ENCODE results near the gene NOSTRIN. TPM values are rescaled to one million over a fixed set of nuclear protein-coding genes. Genes with fewer than 3 reads are reported as not detected.
A peak's percentile ranks its signal among the peaks of the same experiment; 100 is the strongest.

Gene NOSTRIN
- total RNA-seq, 1 experiment from 2014 or later, result 0.51 TPM

GRCh38 chr2:168770796-168771195 lies 31.6 kb upstream of the NOSTRIN start:
- Mint-ChIP-seq H3K36me3 (ENCODE audit: insufficient read depth, unreplicated experiment) (peaks cover 45% of the 10 kb centered on the region), H3K27me3 (ENCODE audit: insufficient read depth, unreplicated experiment) (no peaks in the 10 kb centered on the region), H3K4me1 (ENCODE audit: insufficient read depth, unreplicated experiment) (peaks cover 5% of the 10 kb centered on the region), H3K9me3 (ENCODE audit: unreplicated experiment) (no peaks in the 10 kb centered on the region), H3K4me3 (ENCODE audit: unreplicated experiment) (no peak overlapping the region), H3K27ac (ENCODE audit: low read depth, unreplicated experiment) (no peak overlapping the region)
- intact Hi-C loops (cut with micrococcal nuclease), result no loop called here
- ChIA-PET POLR2A (no interaction called here), CTCF (interaction anchor here (0.9 to 1.1 kb wide), 2 partner anchors 36 to 149 kb away, joined by 4 to 5 read pairs; no protein-coding TSS in a partner anchor)
- no peak for TF ChIP-seq CTCF (IDR thresholded peaks at IDR 0.05; ENCODE audit: unreplicated experiment)
- no peak for DNase-seq (ENCODE audit: unreplicated experiment)
- no TSS peak for BruUV-seq (replicated peaks)

- no peak for TF ChIP-seq CTCF (IDR thresholded peaks at IDR 0.05; ENCODE audit: unreplicated experiment)
- Mint-ChIP-seq H3K27ac (ENCODE audit: low read depth, unreplicated experiment) (no peak overlapping the region), H3K27me3 (ENCODE audit: insufficient read depth, unreplicated experiment) (no peaks in the 10 kb centered on the region), H3K9me3 (ENCODE audit: unreplicated experiment) (no peaks in the 10 kb centered on the region), H3K4me1 (ENCODE audit: insufficient read depth, unreplicated experiment) (no peaks in the 10 kb centered on the region), H3K4me3 (ENCODE audit: unreplicated experiment) (no peak overlapping the region), H3K36me3 (ENCODE audit: insufficient read depth, unreplicated experiment) (peaks cover 35% of the 10 kb centered on the region)
- CTCF ChIA-PET, result interaction anchor here (0.7 to 2.8 kb wide), 11 partner anchors 9 to 883 kb away, joined by 3 to 15 read pairs (median 4); no protein-coding TSS in a partner anchor
- intact Hi-C loops (cut with micrococcal nuclease), result loop anchor here (1.0 kb wide), 1 partner anchor 148 kb away; no protein-coding TSS in a partner anchor
- POLR2A ChIA-PET, result interaction anchor here (1.0 kb wide), 1 partner anchor 31 kb away, joined by 3 read pairs; no protein-coding TSS in a partner anchor
- BruUV-seq (replicated peaks), result no TSS peak
- no peak for DNase-seq (ENCODE audit: unreplicated experiment)
Measured at GRCh38 chr2:168772704-168773103, 29.7 kb upstream of the NOSTRIN start.

GRCh38 chr2:168773128-168773527 lies 29.3 kb upstream of the NOSTRIN start:
- ChIA-PET CTCF (interaction anchor here (0.6 to 2.8 kb wide), 11 partner anchors 9 to 882 kb away, joined by 3 to 15 read pairs (median 4); no protein-coding TSS in a partner anchor), POLR2A (no interaction called here)
- Mint-ChIP-seq H3K27me3 (ENCODE audit: insufficient read depth, unreplicated experiment) (no peaks in the 10 kb centered on the region), H3K4me1 (ENCODE audit: insufficient read depth, unreplicated experiment) (no peaks in the 10 kb centered on the region), H3K36me3 (ENCODE audit: insufficient read depth, unreplicated experiment) (peaks cover 31% of the 10 kb centered on the region), H3K4me3 (ENCODE audit: unreplicated experiment) (no peak overlapping the region), H3K27ac (ENCODE audit: low read depth, unreplicated experiment) (no peak overlapping the region), H3K9me3 (ENCODE audit: unreplicated experiment) (no peaks in the 10 kb centered on the region)
- BruUV-seq (replicated peaks), result no TSS peak
- intact Hi-C loops (cut with micrococcal nuclease), result loop anchor here (1.0 kb wide), 1 partner anchor 147 kb away; no protein-coding TSS in a partner anchor
- no peak for DNase-seq (ENCODE audit: unreplicated experiment)
- TF ChIP-seq CTCF (IDR thresholded peaks at IDR 0.05; ENCODE audit: unreplicated experiment), result no peak

- intact Hi-C loops (cut with micrococcal nuclease), result loop anchor here (1.0 kb wide), 1 partner anchor 146 kb away; no protein-coding TSS in a partner anchor
- TF ChIP-seq CTCF (IDR thresholded peaks at IDR 0.05; ENCODE audit: unreplicated experiment), result peak; percentile 72
- BruUV-seq (replicated peaks), result no TSS peak
- no peaks in the 10 kb centered on the region for H3K4me1 Mint-ChIP-seq (ENCODE audit: insufficient read depth, unreplicated experiment)
- CTCF ChIA-PET, result interaction anchor here (0.6 to 2.8 kb wide), 15 partner anchors 9 to 623 kb away, joined by 3 to 15 read pairs (median 3); no protein-coding TSS in a partner anchor
- POLR2A ChIA-PET, result interaction anchor here (0.6 kb wide), 1 partner anchor 112 kb away, joined by 3 read pairs; no protein-coding TSS in a partner anchor
- H3K9me3 Mint-ChIP-seq (ENCODE audit: unreplicated experiment), result no peaks in the 10 kb centered on the region
- DNase-seq (ENCODE audit: unreplicated experiment), result peak; percentile 79
- H3K36me3 Mint-ChIP-seq (ENCODE audit: insufficient read depth, unreplicated experiment), result peaks cover 25% of the 10 kb centered on the region
- no peak overlapping the region for H3K27ac Mint-ChIP-seq (ENCODE audit: low read depth, unreplicated experiment)
- H3K27me3 Mint-ChIP-seq (ENCODE audit: insufficient read depth, unreplicated experiment), result no peaks in the 10 kb centered on the region
- H3K4me3 Mint-ChIP-seq (ENCODE audit: unreplicated experiment), result no peak overlapping the region
Measured at GRCh38 chr2:168773719-168774521, 28.5 kb upstream of the NOSTRIN start.
